HepG2 (cell line): Measurements from ENCODE around the gene FYB2. TPM values are rescaled to one million over a fixed set of nuclear protein-coding genes. Genes with fewer than 3 reads are reported as not detected.

Experiments
- FOXA1 ChIP-seq, 2 experiments: fragments of 450-650 bp in 1 of 2; sonication (generic) in 1 of 2; formaldehyde crosslinking in 1 of 2; IDR thresholded peaks; 2 replicates each; pipeline versions ENCODE4 v1.4.0 to v1.6.1; 2016 to 2020; ENCODE audit warnings: missing genetic modification reagents in 1 of 2
- FOXA3 ChIP-seq: IDR thresholded peaks from 2 replicates; pipeline ENCODE4 v1.6.1; 2016; ENCODE audit warnings: missing genetic modification reagents, missing compliant biosample characterization
- RCOR2 ChIP-seq: IDR thresholded peaks from 2 replicates; pipeline ENCODE4 v1.6.1; 2016; ENCODE audit warnings: missing biosample characterization, missing genetic modification reagents
- SMAD3 ChIP-seq: sonication (generic); formaldehyde crosslinking; IDR thresholded peaks from 2 replicates; pipeline ENCODE4 v1.4.0; 2020; ENCODE audit warnings: missing genetic modification reagents
- SOX6 ChIP-seq, 2 experiments: fragments of 450-650 bp in 1 of 2; sonication (generic) in 1 of 2; formaldehyde crosslinking in 1 of 2; IDR thresholded peaks; 2 replicates each; pipeline versions ENCODE4 v1.4.0 to v1.6.1; 2017 to 2020; ENCODE audit warnings: antibody characterized with exemption in 1 of 2, mild to moderate bottlenecking in 1 of 2, missing genetic modification reagents in 1 of 2
- ZMYM4 ChIP-seq: sonication (generic); formaldehyde crosslinking; IDR thresholded peaks from 2 replicates; pipeline ENCODE4 v1.8.1; 2023; ENCODE audit warnings: mild to moderate bottlenecking, missing genetic modification reagents
- ZNF777 ChIP-seq: sonication (generic); formaldehyde crosslinking; IDR thresholded peaks from 2 replicates; pipeline ENCODE4 v1.4.0; 2020; ENCODE audit warnings: missing genetic modification reagents
- polyA plus RNA-seq, 8 experiments: library from polyadenylated mRNA; depleted of rRNA in 3 of 8; stranded (reverse) in 7 of 8; unstranded in 1 of 8; fragments of >200 nt; fragmentation: Illumina TruSeq in 4 of 8; extraction: Trizol in 4 of 8; gene quantifications; 2 replicates each; pipeline versions ENCODE4 v1.2.1 to v1.2.3, GENCODE V29; 2011 to 2016; ENCODE audit warnings: low read depth in 4 of 8, missing spikeins in 1 of 8, mixed read lengths in 1 of 8; ENCODE audit not compliant: insufficient read depth in 1 of 8
- total RNA-seq, 5 experiments: library from RNA; depleted of rRNA; stranded (reverse); fragments of >200 nt; fragmentation: Illumina TruSeq; extraction: Trizol; gene quantifications; 2 replicates each; pipeline ENCODE4 v1.2.3, GENCODE V29; 2016; ENCODE audit warnings: low read depth in 1 of 5
- TF ChIP-seq, protein P1 (sequence below): sonication (generic); formaldehyde crosslinking; IDR thresholded peaks from 2 replicates; pipeline ENCODE4 v1.4.0; 2020; ENCODE audit warnings: missing genetic modification reagents
- TF ChIP-seq, protein P2 (sequence below): IDR thresholded peaks from 2 replicates; pipeline ENCODE4 v1.6.1; 2018; ENCODE audit warnings: missing genetic modification reagents, mild to moderate bottlenecking, missing compliant biosample characterization
- TF ChIP-seq, protein P3 (sequence below): sonication (generic); formaldehyde crosslinking; IDR thresholded peaks from 2 replicates; pipeline ENCODE4 v1.9.0; 2021; ENCODE audit warnings: missing genetic modification reagents, mild to moderate bottlenecking, borderline replicate concordance
- TF ChIP-seq, protein P4 (sequence below): sonication (generic); formaldehyde crosslinking; IDR thresholded peaks from 2 replicates; pipeline ENCODE4 v1.5.1; 2020; ENCODE audit warnings: mild to moderate bottlenecking, missing genetic modification reagents, borderline replicate concordance
- TF ChIP-seq, protein P5 (sequence below): IDR thresholded peaks from 2 replicates; pipeline ENCODE4 v1.6.1; 2016; ENCODE audit warnings: low read depth
- TF ChIP-seq, protein P6 (sequence below): sonication (generic); formaldehyde crosslinking; IDR thresholded peaks from 2 replicates; pipeline ENCODE4 v1.8.0; 2022; ENCODE audit warnings: low read depth, missing genetic modification reagents

FYB2 gene
- total and polyA plus RNA-seq, 2 of the 13 experiments (the other 11 are each of a cell fraction or from before 2014, with no cell fraction given) = 1.2 to 2.7 TPM

DNA sequence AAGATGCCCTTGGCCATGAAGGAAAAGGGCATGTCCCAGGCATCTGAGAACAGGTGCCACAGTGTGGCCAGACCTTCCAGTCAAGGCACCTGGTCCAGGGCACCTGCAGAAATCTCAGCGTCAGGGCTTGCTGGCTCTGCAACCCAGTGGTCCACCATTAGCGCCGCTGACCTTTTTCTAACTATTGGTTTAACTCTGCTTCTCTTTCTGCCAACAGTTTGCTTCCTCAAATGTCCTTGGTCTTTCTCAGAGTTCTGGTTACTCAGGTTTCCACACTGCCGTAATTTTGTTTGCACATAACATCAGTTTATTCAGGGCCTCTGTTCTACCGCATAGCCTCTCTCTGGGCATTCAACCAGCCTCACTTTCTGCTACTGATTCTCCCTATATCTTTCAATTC, 16.5 kb upstream of the FYB2 start (continued):
- TF ChIP-seq, protein P1, sequence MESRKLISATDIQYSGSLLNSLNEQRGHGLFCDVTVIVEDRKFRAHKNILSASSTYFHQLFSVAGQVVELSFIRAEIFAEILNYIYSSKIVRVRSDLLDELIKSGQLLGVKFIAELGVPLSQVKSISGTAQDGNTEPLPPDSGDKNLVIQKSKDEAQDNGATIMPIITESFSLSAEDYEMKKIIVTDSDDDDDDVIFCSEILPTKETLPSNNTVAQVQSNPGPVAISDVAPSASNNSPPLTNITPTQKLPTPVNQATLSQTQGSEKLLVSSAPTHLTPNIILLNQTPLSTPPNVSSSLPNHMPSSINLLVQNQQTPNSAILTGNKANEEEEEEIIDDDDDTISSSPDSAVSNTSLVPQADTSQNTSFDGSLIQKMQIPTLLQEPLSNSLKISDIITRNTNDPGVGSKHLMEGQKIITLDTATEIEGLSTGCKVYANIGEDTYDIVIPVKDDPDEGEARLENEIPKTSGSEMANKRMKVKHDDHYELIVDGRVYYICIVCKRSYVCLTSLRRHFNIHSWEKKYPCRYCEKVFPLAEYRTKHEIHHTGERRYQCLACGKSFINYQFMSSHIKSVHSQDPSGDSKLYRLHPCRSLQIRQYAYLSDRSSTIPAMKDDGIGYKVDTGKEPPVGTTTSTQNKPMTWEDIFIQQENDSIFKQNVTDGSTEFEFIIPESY = peak; percentile 66
- peak; percentile 40 for TF ChIP-seq FOXA3
- TF ChIP-seq, protein P2, sequence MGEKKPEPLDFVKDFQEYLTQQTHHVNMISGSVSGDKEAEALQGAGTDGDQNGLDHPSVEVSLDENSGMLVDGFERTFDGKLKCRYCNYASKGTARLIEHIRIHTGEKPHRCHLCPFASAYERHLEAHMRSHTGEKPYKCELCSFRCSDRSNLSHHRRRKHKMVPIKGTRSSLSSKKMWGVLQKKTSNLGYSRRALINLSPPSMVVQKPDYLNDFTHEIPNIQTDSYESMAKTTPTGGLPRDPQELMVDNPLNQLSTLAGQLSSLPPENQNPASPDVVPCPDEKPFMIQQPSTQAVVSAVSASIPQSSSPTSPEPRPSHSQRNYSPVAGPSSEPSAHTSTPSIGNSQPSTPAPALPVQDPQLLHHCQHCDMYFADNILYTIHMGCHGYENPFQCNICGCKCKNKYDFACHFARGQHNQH (CRISPR knock-in tag) = peak; percentile 48; the same call in 1 of the 2 replicates
- TF ChIP-seq, protein P3, sequence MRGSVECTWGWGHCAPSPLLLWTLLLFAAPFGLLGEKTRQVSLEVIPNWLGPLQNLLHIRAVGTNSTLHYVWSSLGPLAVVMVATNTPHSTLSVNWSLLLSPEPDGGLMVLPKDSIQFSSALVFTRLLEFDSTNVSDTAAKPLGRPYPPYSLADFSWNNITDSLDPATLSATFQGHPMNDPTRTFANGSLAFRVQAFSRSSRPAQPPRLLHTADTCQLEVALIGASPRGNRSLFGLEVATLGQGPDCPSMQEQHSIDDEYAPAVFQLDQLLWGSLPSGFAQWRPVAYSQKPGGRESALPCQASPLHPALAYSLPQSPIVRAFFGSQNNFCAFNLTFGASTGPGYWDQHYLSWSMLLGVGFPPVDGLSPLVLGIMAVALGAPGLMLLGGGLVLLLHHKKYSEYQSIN (CRISPR knock-in tag) = no peak
- TF ChIP-seq, protein P4, sequence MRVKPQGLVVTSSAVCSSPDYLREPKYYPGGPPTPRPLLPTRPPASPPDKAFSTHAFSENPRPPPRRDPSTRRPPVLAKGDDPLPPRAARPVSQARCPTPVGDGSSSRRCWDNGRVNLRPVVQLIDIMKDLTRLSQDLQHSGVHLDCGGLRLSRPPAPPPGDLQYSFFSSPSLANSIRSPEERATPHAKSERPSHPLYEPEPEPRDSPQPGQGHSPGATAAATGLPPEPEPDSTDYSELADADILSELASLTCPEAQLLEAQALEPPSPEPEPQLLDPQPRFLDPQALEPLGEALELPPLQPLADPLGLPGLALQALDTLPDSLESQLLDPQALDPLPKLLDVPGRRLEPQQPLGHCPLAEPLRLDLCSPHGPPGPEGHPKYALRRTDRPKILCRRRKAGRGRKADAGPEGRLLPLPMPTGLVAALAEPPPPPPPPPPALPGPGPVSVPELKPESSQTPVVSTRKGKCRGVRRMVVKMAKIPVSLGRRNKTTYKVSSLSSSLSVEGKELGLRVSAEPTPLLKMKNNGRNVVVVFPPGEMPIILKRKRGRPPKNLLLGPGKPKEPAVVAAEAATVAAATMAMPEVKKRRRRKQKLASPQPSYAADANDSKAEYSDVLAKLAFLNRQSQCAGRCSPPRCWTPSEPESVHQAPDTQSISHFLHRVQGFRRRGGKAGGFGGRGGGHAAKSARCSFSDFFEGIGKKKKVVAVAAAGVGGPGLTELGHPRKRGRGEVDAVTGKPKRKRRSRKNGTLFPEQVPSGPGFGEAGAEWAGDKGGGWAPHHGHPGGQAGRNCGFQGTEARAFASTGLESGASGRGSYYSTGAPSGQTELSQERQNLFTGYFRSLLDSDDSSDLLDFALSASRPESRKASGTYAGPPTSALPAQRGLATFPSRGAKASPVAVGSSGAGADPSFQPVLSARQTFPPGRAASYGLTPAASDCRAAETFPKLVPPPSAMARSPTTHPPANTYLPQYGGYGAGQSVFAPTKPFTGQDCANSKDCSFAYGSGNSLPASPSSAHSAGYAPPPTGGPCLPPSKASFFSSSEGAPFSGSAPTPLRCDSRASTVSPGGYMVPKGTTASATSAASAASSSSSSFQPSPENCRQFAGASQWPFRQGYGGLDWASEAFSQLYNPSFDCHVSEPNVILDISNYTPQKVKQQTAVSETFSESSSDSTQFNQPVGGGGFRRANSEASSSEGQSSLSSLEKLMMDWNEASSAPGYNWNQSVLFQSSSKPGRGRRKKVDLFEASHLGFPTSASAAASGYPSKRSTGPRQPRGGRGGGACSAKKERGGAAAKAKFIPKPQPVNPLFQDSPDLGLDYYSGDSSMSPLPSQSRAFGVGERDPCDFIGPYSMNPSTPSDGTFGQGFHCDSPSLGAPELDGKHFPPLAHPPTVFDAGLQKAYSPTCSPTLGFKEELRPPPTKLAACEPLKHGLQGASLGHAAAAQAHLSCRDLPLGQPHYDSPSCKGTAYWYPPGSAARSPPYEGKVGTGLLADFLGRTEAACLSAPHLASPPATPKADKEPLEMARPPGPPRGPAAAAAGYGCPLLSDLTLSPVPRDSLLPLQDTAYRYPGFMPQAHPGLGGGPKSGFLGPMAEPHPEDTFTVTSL (CRISPR knock-in tag) = peak; percentile 69; the same call in 1 of the 2 replicates
- TF ChIP-seq, protein P5, sequence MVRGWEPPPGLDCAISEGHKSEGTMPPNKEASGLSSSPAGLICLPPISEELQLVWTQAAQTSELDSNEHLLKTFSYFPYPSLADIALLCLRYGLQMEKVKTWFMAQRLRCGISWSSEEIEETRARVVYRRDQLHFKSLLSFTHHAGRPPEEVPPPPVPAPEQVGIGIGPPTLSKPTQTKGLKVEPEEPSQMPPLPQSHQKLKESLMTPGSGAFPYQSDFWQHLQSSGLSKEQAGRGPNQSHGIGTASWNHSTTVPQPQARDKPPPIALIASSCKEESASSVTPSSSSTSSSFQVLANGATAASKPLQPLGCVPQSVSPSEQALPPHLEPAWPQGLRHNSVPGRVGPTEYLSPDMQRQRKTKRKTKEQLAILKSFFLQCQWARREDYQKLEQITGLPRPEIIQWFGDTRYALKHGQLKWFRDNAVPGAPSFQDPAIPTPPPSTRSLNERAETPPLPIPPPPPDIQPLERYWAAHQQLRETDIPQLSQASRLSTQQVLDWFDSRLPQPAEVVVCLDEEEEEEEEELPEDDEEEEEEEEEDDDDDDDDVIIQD (CRISPR knock-in tag) = peak; percentile 46; the same call in 1 of the 2 replicates
- TF ChIP-seq SMAD3 (CRISPR knock-in tag) = peak; percentile 25; the same call in 1 of the 2 replicates
- TF ChIP-seq RCOR2 (CRISPR knock-in tag) = peak; percentile 25; the same call in 1 of the 2 replicates
- TF ChIP-seq ZNF777 (CRISPR knock-in tag) = no peak
- TF ChIP-seq, protein P6, sequence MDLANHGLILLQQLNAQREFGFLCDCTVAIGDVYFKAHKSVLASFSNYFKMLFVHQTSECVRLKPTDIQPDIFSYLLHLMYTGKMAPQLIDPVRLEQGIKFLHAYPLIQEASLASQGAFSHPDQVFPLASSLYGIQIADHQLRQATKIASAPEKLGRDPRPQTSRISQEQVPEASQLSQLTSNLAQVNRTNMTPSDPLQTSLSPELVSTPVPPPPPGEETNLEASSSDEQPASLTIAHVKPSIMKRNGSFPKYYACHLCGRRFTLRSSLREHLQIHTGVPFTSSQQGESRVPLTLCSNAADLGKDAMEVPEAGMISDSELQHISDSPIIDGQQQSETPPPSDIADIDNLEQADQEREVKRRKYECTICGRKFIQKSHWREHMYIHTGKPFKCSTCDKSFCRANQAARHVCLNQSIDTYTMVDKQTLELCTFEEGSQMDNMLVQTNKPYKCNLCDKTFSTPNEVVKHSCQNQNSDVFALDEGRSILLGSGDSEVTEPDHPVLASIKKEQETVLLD (CRISPR knock-in tag) = no peak
- TF ChIP-seq ZMYM4 = 0 out of 2 replicates have a peak, but pooled peaks have one; percentile 50
- no peak for TF ChIP-seq FOXA1 (IDR thresholded peaks at IDR 0.05)
- TF ChIP-seq FOXA1 (CRISPR knock-in tag; IDR thresholded peaks at IDR 0.05) = 0 out of 2 replicates have a peak, but pooled peaks have one; percentile 10
- no peak for TF ChIP-seq SOX6 (IDR thresholded peaks at IDR 0.05)
- peak; percentile 50; the same call in 1 of the 2 replicates for TF ChIP-seq SOX6 (CRISPR knock-in tag; IDR thresholded peaks at IDR 0.05)
